Prostate gland (tissue), 2 donors: ENCODE data around the gene TEAD4. TPM values are rescaled to one million over a fixed set of nuclear protein-coding genes. Genes with fewer than 3 reads are reported as not detected.

Experiments used
- DNase-seq: peaks from one replicate; pipeline ENCODE4 v3.0.0-alpha.2; 2019; ENCODE audit warnings: low spot score
- H3K27ac ChIP-seq, 2 donors: fragments of 200-600 bp; sonication (generic); 2 replicates each; pipeline ENCODE4 v1.5.1; 2017 to 2019
- H3K27me3 ChIP-seq: fragments of 200-600 bp; sonication (generic); replicated peaks from 2 replicates; pipeline ENCODE4 v1.5.1; 2019; ENCODE audit not compliant: insufficient read depth
- H3K36me3 ChIP-seq, 2 donors: fragments of 200-600 bp; sonication (generic); 1 replicate in 1 of 2; 2 replicates in 1 of 2; pipeline versions ENCODE4 v1.5.1 to v1.8.1; 2017 to 2019
- H3K4me1 ChIP-seq: fragments of 200-600 bp; sonication (generic); replicated peaks from 2 replicates; pipeline ENCODE4 v1.5.1; 2019
- H3K4me3 ChIP-seq, 2 donors: fragments of 200-600 bp; sonication (generic); 2 replicates each; pipeline ENCODE4 v1.5.1; 2017 to 2019
- H3K9me3 ChIP-seq: fragments of 200-600 bp; sonication (generic); 2 replicates; pipeline ENCODE4 v1.5.1; 2017
- POLR2A ChIP-seq: fragments of 450-650 bp; IDR thresholded peaks from one replicate; pipeline ENCODE4 v1.6.1; 2016; ENCODE audit warnings: antibody characterized with exemption, mild to moderate bottlenecking
- POLR2AphosphoS5 ChIP-seq: sonication (generic); formaldehyde crosslinking; IDR thresholded peaks from one replicate; pipeline ENCODE4 v1.6.1; 2017; ENCODE audit warnings: antibody characterized with exemption
- WGBS: methylation state at CpG from one replicate; pipeline ENCODE4 v1.1.5; 2018; 5-methylcytosine and 5-hydroxymethylcytosine counted together
- intact Hi-C: fragments of 100-400 bp; cut with DNase I; formaldehyde crosslinking; loops from one replicate; pipeline ENCODE4 v1.14.2; 2022
- total RNA-seq, 2 donors: library from RNA; depleted of rRNA; stranded (reverse); fragments of >200 nt; gene quantifications; one replicate each; pipeline ENCODE4 v1.1.0, GENCODE V29; 2016
- TF ChIP-seq, protein P1 (sequence below), 4 experiments: fragments of 200-600 bp in 2 of 4; fragments of 450-650 bp in 2 of 4; sonication (generic) in 2 of 4; IDR thresholded peaks; 1 replicate in 3 of 4; 2 replicates in 1 of 4; pipeline ENCODE4 v1.5.1; 2016 to 2019; ENCODE audit warnings: antibody characterized with exemption in 4 of 4, mild to moderate bottlenecking in 2 of 4, moderate library complexity in 2 of 4

The TEAD4 gene
- total RNA-seq, 2 donors from 2014 or later, result 9.9 to 20.9 TPM

DNA sequence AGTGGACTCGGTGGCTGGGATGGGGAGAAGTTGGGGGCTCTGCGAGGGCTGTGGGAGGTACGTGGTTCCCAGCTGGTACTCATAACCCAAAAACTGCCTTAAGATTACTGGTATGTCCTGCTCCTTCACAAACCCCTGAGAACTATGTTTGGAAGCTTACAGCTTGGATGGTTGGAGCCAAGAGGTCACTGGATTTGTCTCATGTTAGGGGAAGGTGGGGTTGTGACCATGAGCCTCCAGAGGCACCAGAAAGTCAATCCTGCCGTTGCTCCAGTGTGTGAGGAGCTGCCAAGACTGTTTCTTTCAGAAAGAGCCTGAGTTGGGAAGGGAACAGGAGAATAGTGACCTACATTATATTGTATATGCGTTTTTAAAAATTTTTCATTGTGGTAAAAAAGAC is 33.5 kb downstream of the TEAD4 start:
- no peak for TF ChIP-seq POLR2AphosphoS5
- TF ChIP-seq, protein P1, sequence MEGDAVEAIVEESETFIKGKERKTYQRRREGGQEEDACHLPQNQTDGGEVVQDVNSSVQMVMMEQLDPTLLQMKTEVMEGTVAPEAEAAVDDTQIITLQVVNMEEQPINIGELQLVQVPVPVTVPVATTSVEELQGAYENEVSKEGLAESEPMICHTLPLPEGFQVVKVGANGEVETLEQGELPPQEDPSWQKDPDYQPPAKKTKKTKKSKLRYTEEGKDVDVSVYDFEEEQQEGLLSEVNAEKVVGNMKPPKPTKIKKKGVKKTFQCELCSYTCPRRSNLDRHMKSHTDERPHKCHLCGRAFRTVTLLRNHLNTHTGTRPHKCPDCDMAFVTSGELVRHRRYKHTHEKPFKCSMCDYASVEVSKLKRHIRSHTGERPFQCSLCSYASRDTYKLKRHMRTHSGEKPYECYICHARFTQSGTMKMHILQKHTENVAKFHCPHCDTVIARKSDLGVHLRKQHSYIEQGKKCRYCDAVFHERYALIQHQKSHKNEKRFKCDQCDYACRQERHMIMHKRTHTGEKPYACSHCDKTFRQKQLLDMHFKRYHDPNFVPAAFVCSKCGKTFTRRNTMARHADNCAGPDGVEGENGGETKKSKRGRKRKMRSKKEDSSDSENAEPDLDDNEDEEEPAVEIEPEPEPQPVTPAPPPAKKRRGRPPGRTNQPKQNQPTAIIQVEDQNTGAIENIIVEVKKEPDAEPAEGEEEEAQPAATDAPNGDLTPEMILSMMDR (IDR thresholded peaks at IDR 0.05), result no peak
- no peak for TF ChIP-seq POLR2A
- Histone ChIP-seq H3K36me3 (no peaks in the 10 kb centered on the region), H3K27ac (no peak overlapping the region), H3K9me3 (no peaks in the 10 kb centered on the region), H3K4me3 (no peak overlapping the region), H3K27me3 (no peaks in the 10 kb centered on the region), H3K4me1 (no peaks in the 10 kb centered on the region)
- WGBS, result 80% methylated on average over 5 of the region's 5 CpGs
- DNase-seq, result no peak
- intact Hi-C loops, result no loop called here

DNA sequence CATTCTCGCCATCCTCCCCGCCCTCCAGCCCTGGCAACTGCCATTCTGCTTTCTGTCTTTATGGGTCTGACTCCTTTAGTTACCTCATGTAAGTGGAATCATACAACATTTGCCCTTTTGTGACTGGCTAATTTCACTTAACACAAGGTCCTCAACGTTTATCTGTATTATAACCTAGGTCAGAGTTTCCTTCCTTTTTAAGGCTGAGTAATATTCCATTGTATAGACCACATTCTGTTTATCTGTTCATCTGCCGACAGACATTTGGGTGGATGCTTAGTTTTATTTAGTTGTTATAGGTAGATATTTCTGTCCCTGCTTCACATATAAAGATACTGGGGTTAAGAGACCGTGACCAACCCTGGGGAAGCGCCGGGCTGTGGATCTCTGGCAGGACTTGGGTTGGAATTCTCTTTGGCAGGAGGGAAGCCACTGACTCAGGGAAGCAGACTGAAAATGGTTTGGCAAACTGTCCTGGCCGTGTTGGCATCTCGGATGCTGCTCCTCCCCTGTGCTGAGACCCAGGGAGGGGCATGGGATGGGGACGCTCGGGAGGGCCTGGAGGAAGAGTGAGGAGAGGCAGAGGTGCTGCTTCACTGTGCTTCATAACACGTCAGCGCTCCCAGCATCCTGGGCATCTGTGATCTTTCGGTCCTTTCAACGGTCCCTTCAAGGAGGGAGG is 38.9 kb downstream of the TEAD4 start:
- 83% methylated on average over 15 of the region's 15 CpGs for WGBS
- TF ChIP-seq, protein P1 (IDR thresholded peaks at IDR 0.05), result no peak
- TF ChIP-seq POLR2AphosphoS5 (no peak), POLR2A (no peak)
- Histone ChIP-seq H3K27ac (no peak overlapping the region), H3K4me3 (no peak overlapping the region), H3K27me3 (no peaks in the 10 kb centered on the region), H3K36me3 (no peaks in the 10 kb centered on the region), H3K9me3 (no peaks in the 10 kb centered on the region), H3K4me1 (no peaks in the 10 kb centered on the region)
- no peak for DNase-seq
- intact Hi-C loops, result no loop called here

DNA sequence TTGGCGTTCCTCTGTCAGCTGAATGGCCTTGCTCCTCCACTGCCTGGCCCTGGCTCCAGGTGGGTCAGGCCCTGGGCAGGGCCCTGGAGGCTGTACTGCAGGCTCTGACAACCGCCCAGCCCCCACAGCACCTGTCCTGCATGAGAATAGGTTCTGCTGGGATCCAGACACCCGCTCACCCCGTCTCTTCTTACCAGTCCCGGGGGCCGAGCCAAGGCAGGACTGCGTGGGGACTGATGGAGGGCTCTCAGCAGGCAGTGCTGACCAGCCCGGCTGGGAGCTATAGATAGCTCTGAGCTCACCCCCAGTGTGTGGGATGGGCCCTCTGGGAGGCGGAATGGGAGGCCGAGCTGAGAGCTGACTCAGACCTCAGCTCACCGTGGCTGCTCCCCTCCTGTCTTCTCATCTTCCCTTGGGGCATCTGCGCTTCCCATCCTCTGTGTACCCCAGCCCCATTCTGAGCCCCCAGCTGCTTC is 39.6 kb downstream of the TEAD4 start:
- intact Hi-C loops, result no loop called here
- Histone ChIP-seq H3K4me3 (no peak overlapping the region), H3K27me3 (no peaks in the 10 kb centered on the region), H3K4me1 (no peaks in the 10 kb centered on the region), H3K27ac (no peak overlapping the region), H3K9me3 (no peaks in the 10 kb centered on the region), H3K36me3 (no peaks in the 10 kb centered on the region)
- no peak for DNase-seq
- TF ChIP-seq POLR2A (no peak), POLR2AphosphoS5 (no peak)
- 77% methylated on average over 12 of the region's 12 CpGs for WGBS

DNA sequence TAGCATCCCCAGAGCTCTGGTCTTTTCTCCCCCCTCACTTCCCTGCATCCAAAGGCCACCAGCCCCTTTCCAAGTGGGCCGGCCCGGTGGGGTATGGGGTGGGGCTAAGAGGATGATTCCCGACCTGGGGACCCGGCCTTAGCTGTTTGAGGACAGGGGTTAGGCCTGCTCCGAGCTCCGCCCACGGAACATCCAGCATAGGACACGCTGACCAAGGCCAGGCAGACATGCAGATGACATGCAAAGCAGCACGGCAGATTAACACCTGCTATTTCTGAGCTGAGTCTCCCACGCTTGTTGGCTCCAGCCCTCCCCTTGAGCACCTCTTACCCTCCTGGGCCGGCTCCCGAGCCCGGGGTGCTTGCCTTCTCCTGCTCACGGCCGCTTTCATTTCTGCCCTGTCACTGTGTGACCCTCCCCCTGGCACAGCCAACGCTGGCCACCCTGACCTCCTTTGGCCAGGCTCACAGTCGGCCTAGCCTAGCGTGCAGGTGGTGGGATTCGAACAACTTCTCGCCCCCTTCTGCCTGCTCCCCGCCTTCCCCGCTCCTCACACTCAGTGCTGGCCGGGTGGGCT is 40.2 kb downstream of the TEAD4 start:
- 84% methylated on average over 23 of the region's 23 CpGs for WGBS
- no peak overlapping the region for H3K4me3 ChIP-seq
- no peaks in the 10 kb centered on the region for H3K9me3 ChIP-seq
- no peaks in the 10 kb centered on the region for H3K4me1 ChIP-seq
- H3K27ac ChIP-seq, result no peak overlapping the region
- no peaks in the 10 kb centered on the region for H3K36me3 ChIP-seq
- no peak for DNase-seq
- intact Hi-C loops, result no loop called here
- no peak for TF ChIP-seq POLR2A
- TF ChIP-seq POLR2AphosphoS5, result no peak
- TF ChIP-seq, protein P1 (IDR thresholded peaks at IDR 0.05), result no peak
- no peaks in the 10 kb centered on the region for H3K27me3 ChIP-seq

DNA sequence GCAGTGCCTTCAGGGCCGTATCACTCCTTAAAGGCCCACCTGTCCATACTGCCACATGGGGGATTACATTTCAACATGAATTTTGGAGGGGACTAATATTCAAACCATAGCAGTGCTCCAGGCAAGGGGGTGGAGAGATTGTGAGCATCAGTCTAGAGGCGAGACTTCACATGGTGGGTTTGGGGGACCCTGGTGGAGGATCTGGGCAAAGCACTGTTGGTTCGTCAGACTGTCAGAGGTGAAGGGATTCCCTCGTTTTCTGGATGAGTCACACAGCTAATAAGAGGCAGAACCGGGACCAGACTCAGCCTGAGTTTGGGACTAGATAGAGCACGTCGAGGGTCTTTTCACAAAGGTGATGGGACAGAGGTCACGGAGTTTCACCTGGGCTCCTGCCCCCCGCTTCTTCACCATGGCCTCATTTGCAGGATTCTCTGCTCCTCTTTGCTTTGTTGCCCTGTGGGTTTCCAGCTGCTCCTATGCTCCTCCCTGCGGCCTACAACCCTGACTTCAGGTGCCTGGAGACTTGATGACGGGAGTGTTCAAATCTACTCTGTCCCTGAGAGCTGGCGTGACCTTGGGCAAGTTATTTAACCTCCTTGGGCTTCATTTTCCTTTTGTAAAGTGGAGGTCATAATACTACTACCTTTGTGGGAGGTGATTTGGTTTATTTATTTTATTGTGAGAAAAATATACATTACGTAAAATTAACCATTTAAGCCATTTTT is 41.5 kb downstream of the TEAD4 start:
- H3K36me3 ChIP-seq, result no peaks in the 10 kb centered on the region
- no peaks in the 10 kb centered on the region for H3K4me1 ChIP-seq
- H3K9me3 ChIP-seq, result no peaks in the 10 kb centered on the region
- no peak overlapping the region for H3K27ac ChIP-seq
- DNase-seq, result no peak
- intact Hi-C loops, result no loop called here
- H3K27me3 ChIP-seq, result no peaks in the 10 kb centered on the region
- H3K4me3 ChIP-seq, result no peak overlapping the region
- WGBS, result 51% methylated on average over 13 of the region's 13 CpGs
- no peak for TF ChIP-seq POLR2AphosphoS5
- TF ChIP-seq POLR2A, result no peak
- TF ChIP-seq, protein P1 (IDR thresholded peaks at IDR 0.05), result no peak
